KOPT-K1 (cell line): ENCODE data around the gene RNF212.
A peak's percentile ranks its signal among the peaks of the same experiment; 100 is the strongest.
"Not testable (repeated sequence)": the region's sequence is repeated elsewhere in the genome, so short reads cannot be mapped to it uniquely, and the experiment has no call there.

Experiments used
- H3K27ac ChIP-seq: fragments of 200-600 bp; sonication (generic); 2 replicates; pipeline ENCODE4 v1.5.1; 2016; ENCODE audit warnings: antibody characterized with exemption, mild to moderate bottlenecking, low read depth, low read length; ENCODE audit not compliant: poor library complexity, severe bottlenecking
- H3K36me3 ChIP-seq: fragments of 200-600 bp; sonication (generic); 2 replicates; pipeline ENCODE4 v1.5.1; 2017; ENCODE audit warnings: antibody characterized with exemption, mild to moderate bottlenecking, low read length, moderate library complexity; ENCODE audit not compliant: insufficient read depth
- H3K9me3 ChIP-seq: fragments of 200-600 bp; sonication (generic); 2 replicates; pipeline ENCODE4 v1.5.1; 2017; ENCODE audit warnings: antibody characterized with exemption, low read length, mild to moderate bottlenecking; ENCODE audit not compliant: insufficient read depth, poor library complexity, severe bottlenecking

Gene RNF212

GRCh38 chr4:1072830-1073446 is 40.4 kb downstream of the RNF212 start:
- Histone ChIP-seq H3K27ac (no peak overlapping the region), H3K36me3 (no peaks in the 10 kb centered on the region)

GRCh38 chr4:1069394-1069793 is 44.0 kb downstream of the RNF212 start:
- H3K36me3 ChIP-seq: no peaks in the 10 kb centered on the region
- peaks cover 10% of the 10 kb centered on the region for H3K9me3 ChIP-seq
- no peak overlapping the region for H3K27ac ChIP-seq

More at GRCh38 chr4:1072830-1073446, 40.4 kb downstream of the RNF212 start:
- peaks cover 10% of the 10 kb centered on the region for H3K9me3 ChIP-seq

GRCh38 chr4:1065732-1066131 is 47.6 kb downstream of the RNF212 start:
- Histone ChIP-seq H3K9me3 (no peaks in the 10 kb centered on the region), H3K27ac (no peak overlapping the region), H3K36me3 (no peaks in the 10 kb centered on the region)

- Histone ChIP-seq H3K36me3 (no peaks in the 10 kb centered on the region), H3K27ac (no peak overlapping the region), H3K9me3 (no peaks in the 10 kb centered on the region)
These were observed 50.9 kb downstream of the RNF212 start for GRCh38 chr4:1062419-1062818.

- no peaks in the 10 kb centered on the region for H3K9me3 ChIP-seq
- H3K36me3 ChIP-seq: no peaks in the 10 kb centered on the region
- no peak overlapping the region for H3K27ac ChIP-seq
These were observed 51.6 kb downstream of the RNF212 start for GRCh38 chr4:1061760-1062159.

GRCh38 chr4:1061056-1061700 is 52.2 kb downstream of the RNF212 start:
- Histone ChIP-seq H3K27ac (no peak overlapping the region), H3K36me3 (no peaks in the 10 kb centered on the region), H3K9me3 (no peaks in the 10 kb centered on the region)

GRCh38 chr4:1060621-1061020 is 52.7 kb downstream of the RNF212 start:
- H3K36me3 ChIP-seq: no peaks in the 10 kb centered on the region
- no peaks in the 10 kb centered on the region for H3K9me3 ChIP-seq
- H3K27ac ChIP-seq: no peak overlapping the region

- no peaks in the 10 kb centered on the region for H3K9me3 ChIP-seq
These were observed 53.2 kb downstream of the RNF212 start for GRCh38 chr4:1060121-1060520.

GRCh38 chr4:1058997-1059665 is 54.2 kb downstream of the RNF212 start:
- no peaks in the 10 kb centered on the region for H3K9me3 ChIP-seq
- H3K36me3 ChIP-seq: no peaks in the 10 kb centered on the region
- H3K27ac ChIP-seq: no peak overlapping the region

More at GRCh38 chr4:1060121-1060520, 53.2 kb downstream of the RNF212 start:
- H3K36me3 ChIP-seq: no peaks in the 10 kb centered on the region
- H3K27ac ChIP-seq: no peak overlapping the region

- Histone ChIP-seq H3K27ac (no peak overlapping the region), H3K36me3 (no peaks in the 10 kb centered on the region), H3K9me3 (no peaks in the 10 kb centered on the region)
These were observed 55.0 kb downstream of the RNF212 start for GRCh38 chr4:1058198-1058996.

- Histone ChIP-seq H3K9me3 (no peaks in the 10 kb centered on the region), H3K36me3 (no peaks in the 10 kb centered on the region), H3K27ac (no peak overlapping the region)
These were observed 56.0 kb downstream of the RNF212 start for GRCh38 chr4:1057403-1057745.

- Histone ChIP-seq H3K27ac (peak overlapping the region; percentile 34), H3K9me3 (no peaks in the 10 kb centered on the region), H3K36me3 (no peaks in the 10 kb centered on the region)
These were observed 56.5 kb downstream of the RNF212 start for GRCh38 chr4:1056671-1057402.

- Histone ChIP-seq H3K27ac (peak overlapping the region; percentile 34), H3K9me3 (no peaks in the 10 kb centered on the region), H3K36me3 (no peaks in the 10 kb centered on the region)
These were observed 57.4 kb downstream of the RNF212 start for GRCh38 chr4:1055721-1056590.

GRCh38 chr4:1055243-1055701 is 58.1 kb downstream of the RNF212 start:
- H3K9me3 ChIP-seq, H3K36me3 ChIP-seq: not testable (repeated sequence)
- peak overlapping the region; percentile 34 for H3K27ac ChIP-seq
